Middle frontal gyrus (tissue), 1 donor: ENCODE results near the gene BRD4.

ENCODE experiments used
- DNase-seq: peaks from one replicate; pipeline ENCODE4 v3.0.0-alpha.2; 2015; ENCODE audit warnings: low spot score; ENCODE audit errors: extremely low spot score

Gene BRD4

GRCh38 chr19:15291548-15292021, 40.8 kb downstream of the BRD4 start:
- no peak for DNase-seq

GRCh38 chr19:15291089-15291488, 41.2 kb downstream of the BRD4 start:
- no peak for DNase-seq

- no peak for DNase-seq
Observed at GRCh38 chr19:15290166-15290565, 42.2 kb downstream of the BRD4 start.

- DNase-seq, result no peak
Observed at GRCh38 chr19:15289673-15290072, 42.7 kb downstream of the BRD4 start.

- DNase-seq, result peak; percentile 67
Observed at GRCh38 chr19:15288146-15288963, 44.0 kb downstream of the BRD4 start.

DNA sequence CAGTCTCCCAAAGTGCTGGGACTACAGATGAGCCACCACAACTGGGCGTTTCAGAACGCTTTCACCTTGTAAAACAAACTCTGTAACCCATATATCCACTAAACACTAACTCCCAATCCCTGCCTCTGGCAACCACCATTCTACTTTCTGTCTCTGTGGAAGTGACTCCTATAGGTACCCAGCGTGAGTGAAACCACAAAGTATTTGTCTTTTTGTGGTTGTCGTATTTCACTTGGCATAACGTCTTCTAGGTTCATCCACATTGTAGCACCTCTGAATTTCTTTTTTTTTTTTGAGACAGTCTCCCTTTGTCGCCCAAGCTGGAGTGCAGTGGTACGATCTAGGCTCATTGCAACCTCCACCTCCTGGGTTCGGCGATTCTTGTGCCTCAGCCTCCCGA, 44.8 kb downstream of the BRD4 start:
- DNase-seq, result no peak

DNA sequence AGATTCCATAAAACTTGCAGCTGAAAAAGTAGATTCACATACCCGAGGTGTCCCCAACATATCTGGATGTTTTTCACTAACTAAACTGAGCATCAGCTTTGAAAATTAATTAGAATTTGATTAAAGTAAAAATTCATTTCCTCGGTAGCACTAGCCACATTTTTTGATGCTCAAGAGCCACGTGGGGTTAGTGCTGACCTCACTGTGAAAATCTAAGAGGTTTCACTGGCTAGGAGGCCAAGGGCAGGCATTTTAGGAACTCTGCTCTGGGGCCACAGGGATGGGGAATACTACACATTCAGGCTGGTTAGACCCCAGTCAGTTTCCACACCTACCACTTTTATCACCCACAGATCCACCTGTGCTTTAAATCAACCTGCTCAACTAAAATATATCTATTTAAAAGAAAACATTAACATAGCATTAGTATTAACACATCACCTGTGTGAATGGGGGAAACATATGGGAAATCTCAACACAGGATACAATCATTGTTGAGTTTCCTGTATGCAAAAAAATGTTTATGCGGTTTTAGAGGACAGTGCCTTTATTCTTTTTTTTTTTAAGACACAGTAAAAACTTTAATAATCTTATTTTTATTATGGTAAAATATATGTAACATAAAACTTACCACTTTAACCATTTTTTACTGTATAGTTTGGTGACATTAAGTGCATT, 45.5 kb downstream of the BRD4 start:
- no peak for DNase-seq

DNA sequence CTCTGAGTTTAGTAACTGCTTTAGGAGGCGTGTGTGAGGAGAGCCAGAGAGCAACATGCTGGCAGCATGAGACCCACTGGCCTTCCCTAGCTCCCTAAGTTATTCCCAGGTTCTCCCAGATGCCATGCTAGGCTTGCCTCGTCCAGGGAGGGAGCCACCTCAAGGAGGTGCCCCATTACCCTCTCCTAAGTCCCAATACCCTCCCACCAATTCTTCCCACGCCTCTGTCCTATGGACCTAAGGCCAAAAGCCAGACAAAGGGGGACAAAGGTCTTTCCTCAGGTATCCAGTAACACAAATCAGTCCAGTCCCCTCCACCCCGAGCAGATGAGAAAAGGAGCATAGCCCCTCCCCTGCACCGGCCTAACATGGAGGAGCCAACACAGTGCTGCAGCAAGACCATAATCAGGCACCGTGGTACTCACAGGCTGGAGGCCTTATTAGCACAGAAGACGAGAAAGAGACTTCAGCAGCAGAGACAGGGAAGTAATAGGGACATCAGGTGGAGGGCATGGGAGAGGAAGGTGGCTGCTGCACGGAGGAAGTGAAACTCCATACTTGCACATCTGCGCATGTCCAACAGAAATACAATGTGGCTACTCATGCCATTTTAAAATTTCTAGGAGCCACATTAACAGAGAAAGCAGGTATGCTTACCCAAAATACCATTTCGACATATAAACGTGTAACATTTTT, 46.3 kb downstream of the BRD4 start:
- no peak for DNase-seq

- DNase-seq, result no peak
Observed at GRCh38 chr19:15284896-15285295, 47.4 kb downstream of the BRD4 start.

DNA sequence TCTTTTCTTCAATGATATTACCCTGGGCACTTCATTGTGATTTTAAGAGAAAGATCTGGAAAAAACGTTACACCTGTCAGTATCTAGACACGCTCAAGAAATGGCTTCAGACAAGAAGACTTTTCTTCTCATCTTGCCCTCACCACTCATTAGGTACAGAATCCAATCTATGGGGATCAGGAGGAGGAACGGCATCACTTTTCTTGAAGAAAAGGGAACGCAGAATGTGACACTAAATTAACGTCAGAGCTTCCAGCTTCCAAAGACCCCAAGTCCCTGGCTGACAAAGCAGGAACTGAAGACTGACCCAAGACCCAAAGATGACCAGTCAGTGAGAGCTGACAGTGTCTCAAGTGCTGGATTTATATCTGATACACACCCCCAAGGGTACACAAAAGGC, 48.2 kb downstream of the BRD4 start:
- DNase-seq, result no peak

DNA sequence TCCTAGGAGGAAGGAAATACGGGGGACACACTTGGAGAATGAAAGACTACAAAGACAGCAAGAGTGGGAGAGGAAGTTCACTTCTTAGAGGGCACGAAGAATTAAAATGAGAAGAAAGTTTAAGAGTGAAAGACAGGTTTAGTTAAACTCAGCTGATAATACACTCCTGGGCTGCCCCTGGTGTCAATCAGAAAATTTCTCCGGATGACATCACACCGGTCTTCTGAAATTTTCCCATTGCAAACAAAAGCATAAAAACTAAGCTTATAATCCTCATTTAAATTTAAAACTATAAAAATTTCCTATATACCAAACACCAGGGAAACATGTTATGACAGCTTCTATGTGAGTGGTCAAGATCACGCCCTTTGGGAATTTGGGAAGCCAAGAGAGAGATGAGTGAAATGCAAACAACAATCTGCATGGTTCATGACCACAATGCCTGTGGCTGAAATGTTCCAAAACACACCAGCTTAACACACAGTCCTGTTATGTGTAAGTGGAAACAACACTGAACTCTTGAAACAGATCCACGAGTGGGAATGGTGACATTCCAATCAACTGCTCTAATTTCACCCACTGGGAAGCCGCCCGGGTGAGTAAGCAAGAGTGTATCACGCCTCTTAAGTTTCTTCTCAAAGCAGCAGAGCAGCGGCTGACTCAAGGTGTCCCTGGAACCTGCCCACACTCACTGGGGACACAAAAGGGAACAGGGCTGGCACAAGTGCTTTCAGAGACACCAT, 49.0 kb downstream of the BRD4 start:
- no peak for DNase-seq

- DNase-seq, result no peak
Observed at GRCh38 chr19:15282311-15282705, 50.0 kb downstream of the BRD4 start.

DNA sequence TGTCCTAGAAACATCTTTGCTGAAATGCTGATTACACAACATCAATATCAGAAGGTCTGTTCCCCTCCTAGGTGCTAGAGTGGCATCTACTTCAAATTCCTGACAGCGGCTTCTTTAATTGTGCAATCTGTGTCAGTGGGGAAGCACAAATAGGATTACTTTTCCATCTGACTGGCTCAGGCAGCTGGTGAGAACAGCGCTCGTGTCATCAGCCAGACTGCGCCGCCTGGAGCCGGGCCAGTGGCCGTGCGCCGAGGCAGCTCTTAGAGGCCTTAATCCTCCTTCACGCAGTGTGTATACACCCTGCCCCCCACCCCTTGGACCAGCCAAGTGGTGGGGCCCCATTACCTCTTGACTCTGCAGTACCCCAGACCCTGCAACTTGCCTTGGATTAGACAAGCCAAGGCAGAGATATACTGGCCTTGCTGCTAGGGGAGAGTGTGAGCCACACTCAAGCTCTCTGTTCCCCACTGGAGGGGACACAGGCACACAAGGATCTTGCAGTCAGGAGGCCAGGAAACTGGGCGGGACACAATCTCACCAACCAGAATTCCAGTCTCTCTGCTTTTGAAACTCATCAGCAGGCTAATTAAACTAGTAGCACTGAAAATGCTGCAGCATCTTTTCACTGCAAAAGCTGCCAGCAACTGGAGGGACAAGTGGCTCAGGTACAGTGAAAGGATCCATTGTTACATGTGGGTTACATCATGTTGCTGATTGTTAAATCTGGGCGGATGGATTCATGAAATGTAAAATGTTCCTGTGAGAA, 51.2 kb downstream of the BRD4 start:
- DNase-seq, result peak; percentile 77

DNA sequence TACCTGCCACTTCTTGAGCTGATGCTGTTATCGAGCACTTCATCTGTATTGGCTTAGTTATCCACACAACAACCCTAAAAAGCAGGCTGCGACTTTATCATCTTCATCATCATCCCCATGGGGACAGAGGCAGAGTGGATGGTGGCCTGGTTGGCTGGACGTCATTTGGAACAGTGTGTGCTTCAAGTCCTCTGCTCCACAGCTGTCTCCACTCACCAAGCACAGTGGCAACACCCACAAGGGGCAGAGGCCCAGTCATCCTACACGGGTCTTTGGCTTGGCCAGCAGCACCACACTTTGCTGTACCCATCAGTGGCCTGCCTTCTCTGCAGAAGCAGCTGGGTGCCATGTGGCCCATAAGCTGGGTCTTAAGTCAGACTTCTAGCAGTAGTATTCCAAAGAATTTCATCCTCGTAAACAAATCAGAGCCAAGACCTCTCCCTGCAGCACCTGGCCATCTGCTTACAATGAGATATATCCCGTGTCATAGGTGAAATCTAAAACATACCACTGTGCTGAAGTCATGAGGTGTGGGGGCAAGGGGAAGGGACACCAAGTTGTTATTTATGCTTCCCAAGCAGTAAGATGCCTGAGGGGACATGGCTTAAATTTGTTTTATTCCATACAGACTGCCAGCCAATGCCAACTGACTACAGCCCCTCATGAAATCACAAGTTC, 52.2 kb downstream of the BRD4 start:
- DNase-seq, result no peak

- no peak for DNase-seq
Observed at GRCh38 chr19:15279326-15279904, 52.9 kb downstream of the BRD4 start.

GRCh38 chr19:15276620-15277215, 55.6 kb downstream of the BRD4 start:
- DNase-seq, result no peak

- no peak for DNase-seq
Observed at GRCh38 chr19:15274477-15274876, 57.9 kb downstream of the BRD4 start.

- no peak for DNase-seq
Observed at GRCh38 chr19:15269806-15270205, 62.5 kb downstream of the BRD4 start.

DNA sequence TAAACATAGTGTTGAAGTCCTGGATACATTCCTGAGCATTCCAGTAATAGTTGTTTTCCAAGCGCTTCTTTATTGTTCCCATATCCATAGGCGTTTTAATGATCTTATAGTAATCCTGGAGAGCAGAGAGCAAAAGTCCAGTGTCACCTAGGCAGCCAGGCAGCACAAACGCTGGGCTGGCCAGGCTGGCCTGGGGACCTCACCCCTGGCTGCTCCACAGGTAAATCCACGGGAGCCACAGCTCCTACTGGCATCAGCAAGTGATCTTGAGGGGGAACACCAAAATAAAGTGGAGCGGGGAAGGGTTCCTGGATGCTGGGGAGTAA, 63.4 kb downstream of the BRD4 start:
- no peak for DNase-seq
